HG03575 (cell line): Measurements from ENCODE around the gene AP5B1.
"Not testable (repeated sequence)": the region's sequence is repeated elsewhere in the genome, so short reads cannot be mapped to it uniquely, and the experiment has no call there.

Experiments used
- ATAC-seq: cut with Tn5 transposase; IDR thresholded peaks from one replicate; pipeline ENCODE4 v1.9.1; 2021; ENCODE audit not compliant: unreplicated experiment, insufficient number of reproducible peaks, low FRiP score; ENCODE audit errors: extremely low read depth

AP5B1 gene

GRCh38 chr11:65773784-65774411 is 6.9 kb downstream of the AP5B1 start:
- ATAC-seq = no peak

- no peak for ATAC-seq
These were observed 9.1 kb downstream of the AP5B1 start for GRCh38 chr11:65771589-65772112.

- ATAC-seq = no peak
These were observed 9.7 kb downstream of the AP5B1 start for GRCh38 chr11:65770951-65771567.

- not testable (repeated sequence) for ATAC-seq
These were observed 13.0 kb downstream of the AP5B1 start for GRCh38 chr11:65767806-65768205.

- ATAC-seq = no peak
These were observed 13.4 kb downstream of the AP5B1 start for GRCh38 chr11:65767406-65767805.

GRCh38 chr11:65766535-65766934 is 14.2 kb downstream of the AP5B1 start:
- no peak for ATAC-seq

GRCh38 chr11:65764434-65764833 is 16.3 kb downstream of the AP5B1 start:
- ATAC-seq = no peak

- ATAC-seq = not testable (repeated sequence)
These were observed 18.0 kb downstream of the AP5B1 start for GRCh38 chr11:65762816-65763215.

- not testable (repeated sequence) for ATAC-seq
These were observed 18.6 kb downstream of the AP5B1 start for GRCh38 chr11:65762169-65762568.

GRCh38 chr11:65745049-65745448 is 35.7 kb downstream of the AP5B1 start:
- no peak for ATAC-seq

GRCh38 chr11:65744699-65745042 is 36.1 kb downstream of the AP5B1 start:
- no peak for ATAC-seq

GRCh38 chr11:65744026-65744698 is 36.6 kb downstream of the AP5B1 start:
- no peak for ATAC-seq

- no peak for ATAC-seq
These were observed 37.1 kb downstream of the AP5B1 start for GRCh38 chr11:65743681-65744025.

GRCh38 chr11:65742353-65742752 is 38.4 kb downstream of the AP5B1 start:
- ATAC-seq = no peak

GRCh38 chr11:65741185-65741584 is 39.6 kb downstream of the AP5B1 start:
- no peak for ATAC-seq

- ATAC-seq = no peak
These were observed 41.8 kb downstream of the AP5B1 start for GRCh38 chr11:65739022-65739421.

- ATAC-seq = no peak
These were observed 44.0 kb downstream of the AP5B1 start for GRCh38 chr11:65736810-65737209.

- ATAC-seq = not testable (repeated sequence)
These were observed 45.7 kb downstream of the AP5B1 start for GRCh38 chr11:65735111-65735510.

- ATAC-seq = no peak
These were observed 50.3 kb downstream of the AP5B1 start for GRCh38 chr11:65730461-65730860.

- ATAC-seq = no peak
These were observed 52.9 kb downstream of the AP5B1 start for GRCh38 chr11:65727865-65728264.
